GM23338 (cell line): ENCODE results near the gene SMAD3. TPM values are rescaled to one million over a fixed set of nuclear protein-coding genes. Genes with fewer than 3 reads are reported as not detected.

Experiments
- ATAC-seq: fragments of 200-7000 bp; cut with Tn5 transposase; 3 replicates; pipeline ENCODE4 v1.9.1; 2020
- DNase-seq: peaks from one replicate; pipeline ENCODE4 v3.0.0-alpha.2; 2015; ENCODE audit warnings: low spot score
- H2AFZ ChIP-seq: fragments of 200-600 bp; sonication (generic); 2 replicates; pipeline ENCODE4 v1.8.0; 2016; ENCODE audit warnings: antibody characterized with exemption, mild to moderate bottlenecking, moderate library complexity
- H3F3A ChIP-seq: fragments of 200-600 bp; sonication (generic); replicated peaks from 2 replicates; pipeline ENCODE4 v1.8.0; 2017; ENCODE audit warnings: antibody characterized with exemption, mixed run types, low read depth
- H3K27ac ChIP-seq: fragments of 200-600 bp; sonication (generic); 2 replicates; pipeline ENCODE4 v1.6.1; 2016; ENCODE audit warnings: low read depth
- H3K27me3 ChIP-seq: fragments of 200-600 bp; sonication (generic); 2 replicates; pipeline ENCODE4 v1.8.0; 2016; ENCODE audit warnings: mild to moderate bottlenecking, mixed run types, moderate library complexity; ENCODE audit not compliant: insufficient read depth
- H3K36me3 ChIP-seq: fragments of 200-600 bp; sonication (generic); 2 replicates; pipeline ENCODE4 v1.8.0; 2016; ENCODE audit warnings: mild to moderate bottlenecking; ENCODE audit not compliant: insufficient read depth
- H3K4me1 ChIP-seq: fragments of 200-600 bp; sonication (generic); 2 replicates; pipeline ENCODE4 v1.8.0; 2016; ENCODE audit warnings: mild to moderate bottlenecking, moderate library complexity; ENCODE audit not compliant: insufficient read depth
- H3K4me2 ChIP-seq: fragments of 200-600 bp; sonication (generic); 2 replicates; pipeline ENCODE4 v1.7.1; 2017; ENCODE audit warnings: mixed run types
- H3K4me3 ChIP-seq: fragments of 200-600 bp; sonication (generic); 2 replicates; pipeline ENCODE4 v1.6.1; 2016; ENCODE audit warnings: mixed run types
- H3K79me2 ChIP-seq: fragments of 200-600 bp; sonication (generic); replicated peaks from 2 replicates; pipeline ENCODE4 v1.8.0; 2017; ENCODE audit warnings: mild to moderate bottlenecking; ENCODE audit not compliant: insufficient read depth
- H3K9me2 ChIP-seq: fragments of 200-600 bp; sonication (generic); 2 replicates; pipeline ENCODE4 v1.8.0; 2017; ENCODE audit not compliant: insufficient read depth
- H4K20me1 ChIP-seq: fragments of 200-600 bp; sonication (generic); replicated peaks from 2 replicates; pipeline ENCODE4 v1.8.0; 2017; ENCODE audit warnings: mild to moderate bottlenecking; ENCODE audit not compliant: insufficient read depth
- H3K27ac Mint-ChIP-seq: 2 replicates; pipeline ENCODE4 v1.8.0; 2020; ENCODE audit warnings: inconsistent platforms, mild to moderate bottlenecking, moderate library complexity, mixed read lengths
- H3K27me3 Mint-ChIP-seq: 3 replicates; pipeline ENCODE4 v1.8.0; 2022; ENCODE audit warnings: low read depth, mild to moderate bottlenecking, moderate library complexity, mixed read lengths, inconsistent platforms; ENCODE audit not compliant: insufficient read depth, poor library complexity
- H3K36me3 Mint-ChIP-seq: 3 replicates; pipeline ENCODE4 v1.8.0; 2021; ENCODE audit warnings: low read depth, mild to moderate bottlenecking, inconsistent platforms, moderate library complexity, mixed read lengths
- H3K4me1 Mint-ChIP-seq: 3 replicates; pipeline ENCODE4 v1.8.0; 2020; ENCODE audit warnings: mild to moderate bottlenecking, inconsistent platforms, mixed read lengths
- H3K4me3 Mint-ChIP-seq: 3 replicates; pipeline ENCODE4 v1.8.0; 2021; ENCODE audit warnings: moderate library complexity, mild to moderate bottlenecking, inconsistent platforms, mixed read lengths
- H3K9me3 Mint-ChIP-seq: 3 replicates; pipeline ENCODE4 v1.8.0; 2020; ENCODE audit warnings: moderate library complexity, mild to moderate bottlenecking, inconsistent platforms, mixed read lengths
- CREB1 ChIP-seq: fragments of 250-450 bp; sonication (Bioruptor Pico); IDR thresholded peaks from 2 replicates; pipeline ENCODE4 v1.5.0; 2020; ENCODE audit warnings: low read depth, mild to moderate bottlenecking, moderate library complexity
- CTCF ChIP-seq, 2 experiments: fragments of 200-600 bp in 1 of 2; sonication (generic) in 1 of 2; conservative IDR thresholded peaks; 2 replicates each; pipeline versions ENCODE4 v1.5.1 to v1.6.1; 2016 to 2017; ENCODE audit warnings: antibody characterized with exemption in 2 of 2, low read depth in 2 of 2, mild to moderate bottlenecking in 2 of 2, moderate library complexity in 1 of 2
- EZH2 ChIP-seq: fragments of 200-600 bp; sonication (generic); IDR thresholded peaks from one replicate; pipeline ENCODE4 v1.8.0; 2017; ENCODE audit warnings: antibody characterized with exemption, mild to moderate bottlenecking, low read depth; ENCODE audit not compliant: unreplicated experiment
- EZH2phosphoT487 ChIP-seq: fragments of 200-600 bp; sonication (generic); IDR thresholded peaks from one replicate; pipeline ENCODE4 v1.8.1; 2018; ENCODE audit warnings: antibody characterized with exemption; ENCODE audit not compliant: unreplicated experiment
- JUNB ChIP-seq: IDR thresholded peaks from one replicate; pipeline ENCODE4 v1.6.1; 2016; ENCODE audit warnings: antibody characterized with exemption; ENCODE audit not compliant: unreplicated experiment
- NANOG ChIP-seq: IDR thresholded peaks from 2 replicates; pipeline ENCODE4 v1.6.1; 2016; ENCODE audit warnings: antibody characterized with exemption, borderline replicate concordance
- POLR2AphosphoS5 ChIP-seq: IDR thresholded peaks from 2 replicates; pipeline ENCODE4 v1.6.1; 2016; ENCODE audit warnings: antibody characterized with exemption, low read depth
- REST ChIP-seq: IDR thresholded peaks from one replicate; pipeline ENCODE4 v1.6.1; 2018; ENCODE audit warnings: antibody characterized with exemption; ENCODE audit not compliant: unreplicated experiment
- STAT1 ChIP-seq: IDR thresholded peaks from one replicate; pipeline ENCODE4 v1.6.1; 2016; ENCODE audit warnings: antibody characterized with exemption; ENCODE audit not compliant: unreplicated experiment
- ZNF114 ChIP-seq: fragments of 250-450 bp; sonication (Bioruptor Pico); IDR thresholded peaks from 2 replicates; pipeline ENCODE4 v1.5.0; 2020; ENCODE audit warnings: mild to moderate bottlenecking, moderate library complexity
- ZNF331 ChIP-seq: fragments of 250-450 bp; sonication (Bioruptor Pico); IDR thresholded peaks from 2 replicates; pipeline ENCODE4 v1.5.0; 2020; ENCODE audit warnings: low read depth, mild to moderate bottlenecking, moderate library complexity
- ZNF462 ChIP-seq: fragments of 250-450 bp; sonication (Bioruptor Pico); IDR thresholded peaks from 2 replicates; pipeline ENCODE4 v1.5.0; 2020; ENCODE audit warnings: mild to moderate bottlenecking, moderate library complexity
- polyA plus RNA-seq: library from polyadenylated mRNA; unstranded; fragments of >200 nt; fragmentation: Nextera tagmentation; extraction: Ambion mirVana; gene quantifications from 2 replicates; pipeline ENCODE4 v1.2.1, GENCODE V29; 2016
- total RNA-seq: library from RNA; depleted of rRNA; stranded (reverse); fragments of >200 nt; shearing (Covaris generic); gene quantifications from 2 replicates; pipeline ENCODE4 v1.2.3, GENCODE V29; 2014
- TF ChIP-seq, protein P1 (sequence below): IDR thresholded peaks from 2 replicates; pipeline ENCODE4 v1.6.1; 2016; ENCODE audit warnings: antibody characterized with exemption

Gene SMAD3
- total and polyA plus RNA-seq, 2 experiments from 2014 or later, result 4.9 to 11.6 TPM

DNA sequence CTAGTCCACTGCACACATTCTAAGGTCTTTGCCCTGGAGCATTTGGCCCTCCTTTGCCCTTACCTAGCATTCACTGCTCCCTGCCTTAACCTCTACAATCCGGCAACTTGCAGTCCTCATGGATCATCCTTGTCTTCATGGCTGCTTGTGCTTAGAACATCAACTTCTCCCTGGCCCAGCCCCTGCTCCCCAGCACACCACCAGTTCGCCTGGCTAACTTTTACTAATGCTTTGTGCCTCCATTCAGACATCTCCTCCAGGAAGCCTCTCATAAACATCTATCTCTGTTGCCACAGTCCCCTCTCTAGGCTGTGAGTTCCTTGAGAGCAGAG, 131.9 kb downstream of the SMAD3 start:
- Mint-ChIP-seq H3K27ac (no peak overlapping the region; the same call in 1 of the 2 replicates), H3K36me3 (peaks cover 12% of the 10 kb centered on the region; the same call in 2 of the 3 replicates), H3K4me3 (no peak overlapping the region), H3K4me1 (peaks cover 20% of the 10 kb centered on the region; the same call in 2 of the 3 replicates), H3K27me3 (peaks cover 3% of the 10 kb centered on the region), H3K9me3 (no peaks in the 10 kb centered on the region)
- Histone ChIP-seq H3K27me3 (no peaks in the 10 kb centered on the region), H4K20me1 (no peaks in the 10 kb centered on the region), H3K79me2 (no peaks in the 10 kb centered on the region), H2AFZ (no peak overlapping the region), H3K36me3 (0 out of 2 replicates have a peak, but pooled peaks cover 3% of the 10 kb centered on the region), H3K4me3 (no peak overlapping the region), H3K4me1 (peaks cover 16% of the 10 kb centered on the region; the same call in 1 of the 2 replicates), H3F3A (no peaks in the 10 kb centered on the region), H3K27ac (no peak overlapping the region), H3K9me2 (no peaks in the 10 kb centered on the region), H3K4me2 (no peak overlapping the region)
- TF ChIP-seq REST (no peak), NANOG (no peak), ZNF114 (no peak), POLR2AphosphoS5 (no peak), EZH2phosphoT487 (no peak), ZNF331 (no peak), ZNF462 (CRISPR knock-in tag) (no peak), STAT1 (no peak), CREB1 (no peak), CTCF (conservative IDR thresholded peaks at IDR 0.05; ENCODE audit: low read depth in 2 of 2) (no peak), EZH2 (no peak), JUNB (no peak)
- TF ChIP-seq, protein P1, sequence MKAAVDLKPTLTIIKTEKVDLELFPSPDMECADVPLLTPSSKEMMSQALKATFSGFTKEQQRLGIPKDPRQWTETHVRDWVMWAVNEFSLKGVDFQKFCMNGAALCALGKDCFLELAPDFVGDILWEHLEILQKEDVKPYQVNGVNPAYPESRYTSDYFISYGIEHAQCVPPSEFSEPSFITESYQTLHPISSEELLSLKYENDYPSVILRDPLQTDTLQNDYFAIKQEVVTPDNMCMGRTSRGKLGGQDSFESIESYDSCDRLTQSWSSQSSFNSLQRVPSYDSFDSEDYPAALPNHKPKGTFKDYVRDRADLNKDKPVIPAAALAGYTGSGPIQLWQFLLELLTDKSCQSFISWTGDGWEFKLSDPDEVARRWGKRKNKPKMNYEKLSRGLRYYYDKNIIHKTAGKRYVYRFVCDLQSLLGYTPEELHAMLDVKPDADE, result no peak
- DNase-seq (no peak), ATAC-seq (no peak)
